Mucosa of gallbladder (tissue), 1 donor: ENCODE results near the gene BMP10. TPM values are rescaled to one million over a fixed set of nuclear protein-coding genes. Genes with fewer than 3 reads are reported as not detected.

Source experiments
- DNase-seq: peaks from one replicate; pipeline ENCODE4 v3.0.0-alpha.2; 2020; ENCODE audit warnings: low spot score
- total RNA-seq: library from RNA; stranded (reverse); gene quantifications from one replicate; pipeline ENCODE4 v1.2.1, GENCODE V29; 2021
- donor health status: DM: no; HTN: no; CAD: no.

The BMP10 gene
- total RNA-seq, 1 donor from 2014 or later = not detected

DNA sequence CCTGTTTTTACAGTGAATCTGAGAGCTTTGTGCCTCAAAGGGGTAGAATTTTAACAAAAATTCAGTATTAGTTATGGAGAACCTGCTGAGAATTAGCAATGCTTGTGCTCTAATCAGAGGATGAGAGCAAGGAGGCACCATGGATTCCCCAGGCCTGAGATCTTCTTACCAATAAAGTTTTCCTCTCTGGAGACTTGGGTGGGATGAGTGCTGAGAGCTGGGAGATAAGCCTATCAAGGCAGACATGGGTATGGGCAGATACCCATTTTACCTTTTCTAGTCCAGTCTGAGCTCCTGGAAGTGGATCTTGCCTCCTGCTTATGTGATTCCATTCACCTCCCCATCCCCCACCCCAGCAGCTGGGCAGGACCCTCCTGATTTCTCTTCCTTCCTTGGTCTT is 53.9 kb downstream of the BMP10 start:
- no peak for DNase-seq

Other genes with a start within 250 kb of the BMP10 start
- not detected for gene PROKR1, start 227.8 kb downstream of the BMP10 start, total RNA-seq
- 12.6 TPM for gene ARHGAP25, start 136.6 kb downstream of the BMP10 start, total RNA-seq
- gene GKN2, start 81.5 kb upstream of the BMP10 start, total RNA-seq = not detected
- not detected for gene GKN1, start 103.2 kb upstream of the BMP10 start, total RNA-seq
- gene ANTXR1, start 141.8 kb upstream of the BMP10 start, total RNA-seq = 142 TPM